Adrenal gland (tissue), 5 donors: ENCODE data around the gene GYS2.
"Not testable (repeated sequence)": the region's sequence is repeated elsewhere in the genome, so short reads cannot be mapped to it uniquely, and the experiment has no call there.

Source experiments
- POLR2A ChIP-seq, 2 donors: fragments of 450-650 bp; IDR thresholded peaks; one replicate each; pipeline ENCODE4 v1.6.1; 2017; ENCODE audit warnings: antibody characterized with exemption in 2 of 2, mild to moderate bottlenecking in 2 of 2, moderate library complexity in 1 of 2
- TF ChIP-seq, protein P1 (sequence below), 6 experiments: fragments of 450-650 bp in 4 of 6; fragments of 200-600 bp in 2 of 6; sonication (generic) in 1 of 6; IDR thresholded peaks; 1 replicate in 5 of 6; 2 replicates in 1 of 6; pipeline versions ENCODE4 v1.5.1 to v1.8.0; 2016 to 2021; ENCODE audit warnings: antibody characterized with exemption in 6 of 6, mild to moderate bottlenecking in 2 of 6, moderate library complexity in 1 of 6
- donor health status: DM: no; HTN: no; CAD: no.

DNA sequence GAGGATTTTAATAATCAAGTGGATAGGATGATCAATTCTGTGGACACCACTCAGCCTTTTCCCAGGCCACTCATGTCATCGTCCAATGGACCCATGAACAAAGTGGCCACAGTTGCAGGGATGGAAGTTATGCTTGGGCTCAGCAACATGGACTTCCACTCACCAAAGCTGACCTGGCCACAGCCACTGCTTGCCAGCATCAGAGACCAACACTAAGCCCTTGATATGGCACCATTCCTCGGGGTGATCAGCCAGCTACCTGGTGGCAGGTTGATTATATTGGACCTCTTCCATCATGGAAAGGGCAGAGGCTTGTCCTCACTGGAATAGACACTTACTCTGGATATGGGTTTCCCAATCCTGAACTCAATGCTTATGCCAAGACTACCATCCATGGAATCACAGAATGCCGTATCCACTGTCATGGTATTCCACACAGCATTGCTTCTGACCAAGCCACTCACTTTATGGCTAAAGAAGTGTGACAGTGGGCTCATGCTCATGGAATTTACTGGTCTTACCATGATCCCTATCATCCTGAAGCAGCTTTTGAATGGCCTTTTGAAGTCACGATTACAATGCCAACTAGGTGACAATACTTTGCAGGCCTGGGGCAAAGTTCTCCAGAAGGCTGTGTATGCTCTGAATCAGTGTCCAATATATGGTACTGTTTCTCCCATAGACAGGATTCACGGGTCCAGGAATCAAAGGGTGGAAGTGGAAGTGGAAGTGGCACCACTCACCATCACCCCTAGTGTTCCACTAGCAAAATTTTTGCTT is 20.1 kb downstream of the GYS2 start:
- TF ChIP-seq POLR2A (IDR thresholded peaks at IDR 0.05): not testable (repeated sequence)
- TF ChIP-seq, protein P1, sequence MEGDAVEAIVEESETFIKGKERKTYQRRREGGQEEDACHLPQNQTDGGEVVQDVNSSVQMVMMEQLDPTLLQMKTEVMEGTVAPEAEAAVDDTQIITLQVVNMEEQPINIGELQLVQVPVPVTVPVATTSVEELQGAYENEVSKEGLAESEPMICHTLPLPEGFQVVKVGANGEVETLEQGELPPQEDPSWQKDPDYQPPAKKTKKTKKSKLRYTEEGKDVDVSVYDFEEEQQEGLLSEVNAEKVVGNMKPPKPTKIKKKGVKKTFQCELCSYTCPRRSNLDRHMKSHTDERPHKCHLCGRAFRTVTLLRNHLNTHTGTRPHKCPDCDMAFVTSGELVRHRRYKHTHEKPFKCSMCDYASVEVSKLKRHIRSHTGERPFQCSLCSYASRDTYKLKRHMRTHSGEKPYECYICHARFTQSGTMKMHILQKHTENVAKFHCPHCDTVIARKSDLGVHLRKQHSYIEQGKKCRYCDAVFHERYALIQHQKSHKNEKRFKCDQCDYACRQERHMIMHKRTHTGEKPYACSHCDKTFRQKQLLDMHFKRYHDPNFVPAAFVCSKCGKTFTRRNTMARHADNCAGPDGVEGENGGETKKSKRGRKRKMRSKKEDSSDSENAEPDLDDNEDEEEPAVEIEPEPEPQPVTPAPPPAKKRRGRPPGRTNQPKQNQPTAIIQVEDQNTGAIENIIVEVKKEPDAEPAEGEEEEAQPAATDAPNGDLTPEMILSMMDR (IDR thresholded peaks at IDR 0.05): not testable (repeated sequence)
